ENCODE results near the gene SLAIN1. TPM values are rescaled to one million over a fixed set of nuclear protein-coding genes. Genes with fewer than 3 reads are reported as not detected.
A peak's percentile ranks its signal among the peaks of the same experiment; 100 is the strongest.

Gene SLAIN1
- total RNA-seq, 4 donors from 2014 or later, result 4.8 to 10.4 (median 6.0) TPM

DNA sequence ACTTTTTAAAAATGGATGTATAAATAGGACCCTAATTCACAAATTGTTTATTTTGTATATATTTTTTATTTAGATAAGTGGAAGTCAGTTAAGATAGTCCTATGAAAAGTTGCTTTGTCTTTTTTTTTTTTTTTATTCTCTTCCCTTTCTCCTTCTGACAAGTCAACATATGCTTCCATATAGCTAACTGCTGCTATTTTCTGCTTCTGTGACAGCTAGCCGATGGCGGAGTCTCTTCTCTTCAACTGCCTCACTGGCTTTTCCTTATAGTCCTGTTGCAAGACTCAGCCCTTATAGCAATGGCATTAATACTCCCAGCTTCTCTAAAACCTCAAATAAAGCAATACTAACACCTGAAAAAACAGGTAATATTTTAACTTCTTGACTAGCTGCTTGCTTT, 45.3 kb downstream of the SLAIN1 start:
- Histone ChIP-seq H3K27ac (no peak overlapping the region), H3K4me3 (no peak overlapping the region), H3K9me3 (no peaks in the 10 kb centered on the region), H3K4me1 (peaks cover 15% of the 10 kb centered on the region), H3K27me3 (no peaks in the 10 kb centered on the region), H3K36me3 (no peaks in the 10 kb centered on the region)
- WGBS, result 98% methylated on average over 2 of the region's 2 CpGs
- DNase-seq (ENCODE audit: low spot score in 2 of 2), result no peak
- TF ChIP-seq POLR2A (IDR thresholded peaks at IDR 0.05) (no peak), EP300 (IDR thresholded peaks at IDR 0.05) (no peak), POLR2AphosphoS5 (IDR thresholded peaks at IDR 0.05) (no peak)
- TF ChIP-seq, protein P1, sequence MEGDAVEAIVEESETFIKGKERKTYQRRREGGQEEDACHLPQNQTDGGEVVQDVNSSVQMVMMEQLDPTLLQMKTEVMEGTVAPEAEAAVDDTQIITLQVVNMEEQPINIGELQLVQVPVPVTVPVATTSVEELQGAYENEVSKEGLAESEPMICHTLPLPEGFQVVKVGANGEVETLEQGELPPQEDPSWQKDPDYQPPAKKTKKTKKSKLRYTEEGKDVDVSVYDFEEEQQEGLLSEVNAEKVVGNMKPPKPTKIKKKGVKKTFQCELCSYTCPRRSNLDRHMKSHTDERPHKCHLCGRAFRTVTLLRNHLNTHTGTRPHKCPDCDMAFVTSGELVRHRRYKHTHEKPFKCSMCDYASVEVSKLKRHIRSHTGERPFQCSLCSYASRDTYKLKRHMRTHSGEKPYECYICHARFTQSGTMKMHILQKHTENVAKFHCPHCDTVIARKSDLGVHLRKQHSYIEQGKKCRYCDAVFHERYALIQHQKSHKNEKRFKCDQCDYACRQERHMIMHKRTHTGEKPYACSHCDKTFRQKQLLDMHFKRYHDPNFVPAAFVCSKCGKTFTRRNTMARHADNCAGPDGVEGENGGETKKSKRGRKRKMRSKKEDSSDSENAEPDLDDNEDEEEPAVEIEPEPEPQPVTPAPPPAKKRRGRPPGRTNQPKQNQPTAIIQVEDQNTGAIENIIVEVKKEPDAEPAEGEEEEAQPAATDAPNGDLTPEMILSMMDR (IDR thresholded peaks at IDR 0.05), result no peak

DNA sequence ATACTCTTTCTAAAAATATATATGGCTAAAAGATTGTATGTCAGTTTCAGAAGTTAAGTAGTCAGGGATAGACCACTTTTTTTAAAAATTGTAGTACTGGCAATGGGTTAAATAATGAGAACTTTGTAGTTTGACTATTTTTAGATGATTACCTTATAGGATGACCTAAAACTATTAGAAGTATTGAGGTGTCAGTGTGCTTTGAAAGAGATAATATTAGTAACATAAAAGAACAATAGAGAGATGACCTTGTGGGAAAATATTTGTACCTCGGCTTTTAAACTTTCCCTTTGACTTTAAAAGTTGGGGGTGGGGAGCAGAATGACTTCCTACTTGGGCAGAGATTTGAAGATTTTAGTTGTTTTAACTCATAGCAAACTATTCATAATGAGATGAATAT, 48.3 kb downstream of the SLAIN1 start:
- peaks cover 6% of the 10 kb centered on the region for H3K4me1 ChIP-seq
- 71% methylated on average over 1 of the region's 1 CpG for WGBS
- no peaks in the 10 kb centered on the region for H3K27me3 ChIP-seq
- DNase-seq (ENCODE audit: low spot score in 2 of 2), result no peak
- H3K9me3 ChIP-seq, result no peaks in the 10 kb centered on the region
- TF ChIP-seq, protein P1 (IDR thresholded peaks at IDR 0.05), result no peak
- TF ChIP-seq POLR2AphosphoS5 (IDR thresholded peaks at IDR 0.05) (no peak), POLR2A (IDR thresholded peaks at IDR 0.05) (no peak), EP300 (IDR thresholded peaks at IDR 0.05) (no peak)
- H3K36me3 ChIP-seq, result no peaks in the 10 kb centered on the region
- H3K4me3 ChIP-seq, result no peak overlapping the region
- no peak overlapping the region for H3K27ac ChIP-seq

DNA sequence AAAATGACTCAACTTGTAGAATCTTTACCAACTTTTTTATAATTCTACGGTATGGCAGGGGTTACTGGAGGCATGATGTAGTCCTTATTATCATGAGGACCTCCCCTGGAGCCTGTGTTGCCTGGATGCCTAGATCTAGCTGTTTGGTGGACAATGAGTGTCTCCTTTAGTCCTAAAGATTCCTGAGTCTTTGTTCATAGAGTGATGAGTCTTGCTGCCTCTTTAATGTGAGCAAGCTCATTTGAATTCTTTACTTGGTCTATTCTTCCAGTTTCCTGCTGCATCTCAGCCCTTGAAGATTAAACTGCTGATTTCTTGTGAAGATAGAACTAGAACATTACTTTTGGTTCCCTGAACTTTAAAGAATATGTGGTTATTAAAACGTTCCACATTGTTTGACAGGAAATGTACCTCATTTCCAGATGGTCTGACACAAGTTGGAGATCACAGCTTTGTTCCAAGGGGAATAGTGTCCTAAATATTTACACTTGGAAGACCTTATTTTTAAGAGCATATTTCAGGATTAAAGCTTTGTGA, 51.9 kb downstream of the SLAIN1 start:
- Histone ChIP-seq H3K4me3 (no peak overlapping the region), H3K4me1 (no peaks in the 10 kb centered on the region), H3K36me3 (no peaks in the 10 kb centered on the region), H3K9me3 (no peaks in the 10 kb centered on the region), H3K27ac (no peak overlapping the region), H3K27me3 (no peaks in the 10 kb centered on the region)
- no peak for TF ChIP-seq EP300 (IDR thresholded peaks at IDR 0.05)
- no peak for TF ChIP-seq POLR2A (IDR thresholded peaks at IDR 0.05)
- no peak for TF ChIP-seq POLR2AphosphoS5 (IDR thresholded peaks at IDR 0.05)
- TF ChIP-seq, protein P1 (IDR thresholded peaks at IDR 0.05), result no peak
- WGBS, result 39% methylated on average over 2 of the region's 2 CpGs
- no peak for DNase-seq (ENCODE audit: low spot score in 2 of 2)

DNA sequence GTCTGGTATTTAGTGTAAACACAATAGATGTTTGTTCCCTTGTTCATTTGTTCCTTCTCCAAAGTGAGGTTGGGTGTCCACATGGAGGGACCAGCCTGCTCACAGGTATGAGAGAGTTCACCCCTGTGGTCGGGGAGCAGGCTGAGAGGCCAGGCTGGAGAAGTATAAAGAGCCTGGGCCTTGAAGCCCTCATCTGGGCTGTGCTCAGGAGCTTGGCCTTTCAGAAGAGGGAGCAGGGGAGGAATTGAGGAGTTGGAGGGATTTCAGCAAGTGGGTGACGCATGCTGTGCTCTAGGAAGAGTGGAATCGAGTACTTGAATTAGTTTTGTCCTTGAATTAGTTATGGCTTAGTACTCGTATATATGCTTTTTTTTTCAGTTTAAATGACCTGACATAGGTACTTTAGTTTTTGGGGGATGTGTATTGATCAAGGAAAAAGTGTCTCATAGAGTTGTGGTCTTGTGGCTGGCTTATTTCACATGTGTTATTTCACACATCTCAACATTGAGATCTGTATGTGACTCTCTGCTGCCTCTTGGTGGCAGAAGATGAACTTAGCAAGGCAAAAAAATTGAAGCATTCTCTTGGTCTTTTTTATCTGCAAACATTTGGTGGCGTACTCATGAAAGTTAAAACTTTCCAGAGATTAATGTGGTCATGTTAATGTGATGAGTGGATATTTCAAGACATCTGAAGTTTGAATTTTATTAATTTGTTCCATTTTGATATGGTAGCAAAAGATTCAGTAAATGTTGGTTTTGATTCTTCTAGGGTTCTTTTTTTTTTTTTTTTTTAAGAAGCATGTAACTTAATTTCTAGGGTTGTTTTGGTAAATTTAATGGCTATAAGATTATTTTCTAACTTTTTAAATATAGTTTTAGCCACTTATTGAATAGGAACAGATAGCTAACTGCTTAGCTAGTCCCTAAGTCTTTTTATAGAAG, 54.3 kb downstream of the SLAIN1 start:
- H3K36me3 ChIP-seq, result no peaks in the 10 kb centered on the region
- no peak overlapping the region for H3K4me3 ChIP-seq
- no peaks in the 10 kb centered on the region for H3K9me3 ChIP-seq
- TF ChIP-seq, protein P1 (IDR thresholded peaks at IDR 0.05), result peak; percentile 27 to 58
- TF ChIP-seq POLR2AphosphoS5 (IDR thresholded peaks at IDR 0.05), result no peak
- no peaks in the 10 kb centered on the region for H3K4me1 ChIP-seq
- no peak for DNase-seq (ENCODE audit: low spot score in 2 of 2)
- no peaks in the 10 kb centered on the region for H3K27me3 ChIP-seq
- H3K27ac ChIP-seq, result no peak overlapping the region
- WGBS, result 63% methylated on average over 5 of the region's 5 CpGs

DNA sequence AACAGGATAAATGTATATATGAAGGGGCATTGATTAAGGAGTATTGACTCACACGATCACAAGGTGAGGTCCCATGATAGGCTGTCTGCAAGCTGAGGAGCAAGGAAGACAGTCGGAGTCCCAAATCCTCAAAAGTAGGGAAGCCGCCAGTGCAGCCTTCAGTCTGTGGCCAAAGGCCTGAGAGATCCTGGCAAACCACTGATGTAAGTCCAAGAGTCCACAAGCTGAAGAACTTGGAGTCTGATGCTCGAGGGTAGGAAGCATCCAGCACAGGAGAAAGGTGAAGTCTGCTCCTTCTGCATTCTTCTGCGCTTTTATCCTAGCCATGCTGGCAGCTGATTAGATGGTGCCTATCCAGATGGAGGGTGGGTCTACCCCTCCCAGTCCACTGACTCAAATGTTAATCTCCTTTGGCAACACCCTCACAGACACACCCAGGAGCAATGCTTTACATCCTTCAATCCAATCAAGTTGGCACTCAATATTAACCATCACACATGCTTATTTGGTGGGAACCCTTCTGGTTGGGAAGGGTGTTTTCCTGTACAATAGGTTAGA, 55.1 kb downstream of the SLAIN1 start:
- 73% methylated on average over 3 of the region's 5 CpGs for WGBS
- no peak for DNase-seq (ENCODE audit: low spot score in 2 of 2)
- no peak for TF ChIP-seq EP300 (IDR thresholded peaks at IDR 0.05)
- TF ChIP-seq, protein P1 (IDR thresholded peaks at IDR 0.05), result no peak
- TF ChIP-seq POLR2AphosphoS5 (IDR thresholded peaks at IDR 0.05), result no peak
- no peak for TF ChIP-seq POLR2A (IDR thresholded peaks at IDR 0.05)

More for the DNA sequence above, 55.1 kb downstream of the SLAIN1 start:
- H3K9me3 ChIP-seq, result no peaks in the 10 kb centered on the region
- no peaks in the 10 kb centered on the region for H3K27me3 ChIP-seq
- H3K4me3 ChIP-seq, result no peak overlapping the region
- H3K4me1 ChIP-seq, result no peaks in the 10 kb centered on the region
- H3K27ac ChIP-seq, result no peak overlapping the region
- H3K36me3 ChIP-seq, result no peaks in the 10 kb centered on the region

All from suprapubic skin (tissue), 4 donors.